SU-DHL-6 (cell line): ENCODE measurements around the gene CCSER2.

Source experiments
- H2AFZ ChIP-seq: fragments of 200-600 bp; sonication (generic); 2 replicates; pipeline ENCODE4 v1.6.1; 2014; ENCODE audit warnings: low read depth, mild to moderate bottlenecking, moderate library complexity, mixed read lengths, antibody characterized with exemption, low read length; ENCODE audit not compliant: severe bottlenecking
- H3F3A ChIP-seq: fragments of 200-600 bp; shearing (Covaris generic); 2 replicates; pipeline ENCODE4 v1.6.0; 2016; ENCODE audit warnings: antibody characterized with exemption, mild to moderate bottlenecking; ENCODE audit not compliant: insufficient read depth
- H3K27ac ChIP-seq: fragments of 200-600 bp; sonication (generic); 2 replicates; pipeline ENCODE4 v1.5.1; 2016; ENCODE audit warnings: low read depth, mild to moderate bottlenecking, low read length, moderate library complexity, mixed read lengths
- H3K27me3 ChIP-seq: fragments of 200-600 bp; sonication (generic), shearing (Covaris generic); 2 replicates; pipeline ENCODE4 v1.6.0; 2014; ENCODE audit warnings: mild to moderate bottlenecking, low read length
- H3K36me3 ChIP-seq: fragments of 200-600 bp; sonication (generic); 2 replicates; pipeline ENCODE4 v1.6.1; 2014; ENCODE audit warnings: mild to moderate bottlenecking, low read length, mixed read lengths
- H3K4me2 ChIP-seq: fragments of 300-600, 200-600 bp; shearing (Covaris generic), sonication (generic); 2 replicates; pipeline ENCODE4 v1.6.0; 2014; ENCODE audit warnings: low read length, low read depth, mild to moderate bottlenecking; ENCODE audit not compliant: poor library complexity, severe bottlenecking
- H3K4me3 ChIP-seq: fragments of 200-600 bp; sonication (generic); 2 replicates; pipeline ENCODE4 v1.5.1; 2014; ENCODE audit warnings: antibody characterized with exemption, low read length, mild to moderate bottlenecking, mixed read lengths; ENCODE audit not compliant: insufficient read depth, poor library complexity, severe bottlenecking
- H3K79me2 ChIP-seq: fragments of 200-600 bp; sonication (generic); 2 replicates; pipeline ENCODE4 v1.6.1; 2014; ENCODE audit warnings: mild to moderate bottlenecking, low read length, moderate library complexity; ENCODE audit not compliant: insufficient read depth
- H3K9ac ChIP-seq: fragments of 200-600 bp; sonication (generic); 2 replicates; pipeline ENCODE4 v1.7.0; 2014; ENCODE audit warnings: mild to moderate bottlenecking, low read length
- H3K9me2 ChIP-seq: fragments of 200-600 bp; sonication (generic); replicated peaks from 2 replicates; pipeline ENCODE4 v1.6.1; 2014; ENCODE audit warnings: low read length; ENCODE audit not compliant: insufficient read depth
- H3K9me3 ChIP-seq: fragments of 200-600 bp; sonication (generic); 2 replicates; pipeline ENCODE4 v1.6.1; 2014; ENCODE audit warnings: low read length, mixed read lengths; ENCODE audit not compliant: insufficient read depth
- H4K20me1 ChIP-seq: fragments of 200-600 bp; sonication (generic); 2 replicates; pipeline ENCODE4 v1.6.1; 2014; ENCODE audit warnings: low read depth, mild to moderate bottlenecking, antibody characterized with exemption, low read length, moderate library complexity, mixed read lengths
- CTCF ChIP-seq: fragments of 200-600 bp; sonication (generic); IDR thresholded peaks from one replicate; pipeline ENCODE4 v1.5.1; 2017; ENCODE audit warnings: antibody characterized with exemption, mild to moderate bottlenecking, low read length, moderate library complexity; ENCODE audit not compliant: insufficient read depth, poor library complexity, severe bottlenecking
- EZH2phosphoT487 ChIP-seq: fragments of 200-600 bp; sonication (generic), shearing (Covaris generic); conservative IDR thresholded peaks from 2 replicates; pipeline ENCODE4 v1.6.1; 2018; ENCODE audit warnings: mild to moderate bottlenecking, antibody characterized with exemption, low read length, moderate library complexity, mixed read lengths

CCSER2 gene

GRCh38 chr10:84521013-84521412 is 192.6 kb downstream of the CCSER2 start:
- Histone ChIP-seq H4K20me1 (no peaks in the 10 kb centered on the region), H2AFZ (no peak overlapping the region), H3K4me3 (no peak overlapping the region), H3K4me2 (no peak overlapping the region), H3K9me3 (no peaks in the 10 kb centered on the region), H3K27me3 (no peaks in the 10 kb centered on the region), H3K36me3 (no peaks in the 10 kb centered on the region), H3K9me2 (no peaks in the 10 kb centered on the region), H3K27ac (no peak overlapping the region), H3F3A (no peaks in the 10 kb centered on the region), H3K79me2 (no peaks in the 10 kb centered on the region), H3K9ac (no peak overlapping the region)
- no peak for TF ChIP-seq EZH2phosphoT487
- no peak for TF ChIP-seq CTCF

- H3F3A ChIP-seq, result no peaks in the 10 kb centered on the region
- H3K9ac ChIP-seq, result no peak overlapping the region
- TF ChIP-seq EZH2phosphoT487, result no peak
- no peak for TF ChIP-seq CTCF
- no peaks in the 10 kb centered on the region for H3K9me3 ChIP-seq
- no peak overlapping the region for H3K4me3 ChIP-seq
- H3K36me3 ChIP-seq, result no peaks in the 10 kb centered on the region
- no peaks in the 10 kb centered on the region for H3K9me2 ChIP-seq
- no peaks in the 10 kb centered on the region for H3K79me2 ChIP-seq
- no peak overlapping the region for H3K27ac ChIP-seq
- H3K27me3 ChIP-seq, result no peaks in the 10 kb centered on the region
- no peak overlapping the region for H2AFZ ChIP-seq
- no peak overlapping the region for H3K4me2 ChIP-seq
- H4K20me1 ChIP-seq, result no peaks in the 10 kb centered on the region
These were observed 193.1 kb downstream of the CCSER2 start for GRCh38 chr10:84521468-84521867.

GRCh38 chr10:84522612-84523462 is 194.4 kb downstream of the CCSER2 start:
- H3K9me3 ChIP-seq, result no peaks in the 10 kb centered on the region
- H3K79me2 ChIP-seq, result no peaks in the 10 kb centered on the region
- no peaks in the 10 kb centered on the region for H3F3A ChIP-seq
- no peak for TF ChIP-seq EZH2phosphoT487
- no peak for TF ChIP-seq CTCF
- no peaks in the 10 kb centered on the region for H3K9me2 ChIP-seq
- H3K9ac ChIP-seq, result no peak overlapping the region
- no peaks in the 10 kb centered on the region for H3K36me3 ChIP-seq
- H3K4me3 ChIP-seq, result no peak overlapping the region
- H4K20me1 ChIP-seq, result no peaks in the 10 kb centered on the region
- no peaks in the 10 kb centered on the region for H3K27me3 ChIP-seq
- no peak overlapping the region for H3K27ac ChIP-seq
- no peak overlapping the region for H3K4me2 ChIP-seq
- H2AFZ ChIP-seq, result no peak overlapping the region
